CD14-positive monocyte (primary cell): ENCODE measurements around the gene USP20. TPM values are rescaled to one million over a fixed set of nuclear protein-coding genes. Genes with fewer than 3 reads are reported as not detected.

Source experiments
- DNase-seq, 3 donors: peaks; one replicate each; pipeline ENCODE4 v3.0.0-alpha.2; 2011 to 2022
- H2AFZ ChIP-seq: 2 replicates; pipeline ENCODE4 v1.6.0; 2012; ENCODE audit warnings: mild to moderate bottlenecking, low read depth, low read length, inconsistent platforms; ENCODE audit not compliant: insufficient read depth, poor library complexity, severe bottlenecking
- H3K27ac ChIP-seq, 2 donors: 1 replicate in 1 of 2; 2 replicates in 1 of 2; pipeline ENCODE4 v1.5.1; 2012 to 2013; ENCODE audit warnings: low read length in 2 of 2, control low read depth in 1 of 2, inconsistent platforms in 1 of 2, low read depth in 1 of 2, mild to moderate bottlenecking in 1 of 2
- H3K27me3 ChIP-seq, 2 donors: one replicate each; pipeline versions ENCODE4 v1.6.0 to v1.6.1; 2011 to 2013; ENCODE audit warnings: low read length in 2 of 2; ENCODE audit not compliant: control insufficient read depth in 2 of 2, insufficient read depth in 2 of 2
- H3K36me3 ChIP-seq, 2 donors: replicated peaks in 1 of 2; 1 replicate in 1 of 2; 2 replicates in 1 of 2; pipeline versions ENCODE4 v1.5.1 to v1.6.1; 2012 to 2013; ENCODE audit warnings: low read length in 2 of 2, control low read depth in 1 of 2, inconsistent platforms in 1 of 2, mild to moderate bottlenecking in 1 of 2; ENCODE audit not compliant: insufficient read depth in 2 of 2, control insufficient read depth in 1 of 2
- H3K4me1 ChIP-seq, 2 donors: 1 replicate in 1 of 2; 2 replicates in 1 of 2; pipeline versions ENCODE4 v1.5.1 to v1.6.1; 2012 to 2013; ENCODE audit warnings: low read length in 2 of 2, control low read depth in 1 of 2, inconsistent platforms in 1 of 2, mild to moderate bottlenecking in 1 of 2, moderate library complexity in 1 of 2; ENCODE audit not compliant: insufficient read depth in 2 of 2, control insufficient read depth in 1 of 2
- H3K4me2 ChIP-seq: replicated peaks from 2 replicates; pipeline ENCODE3; 2012; ENCODE audit warnings: low read length, moderate library complexity, mild to moderate bottlenecking; ENCODE audit not compliant: poor library complexity, severe bottlenecking; ENCODE audit errors: extremely low read depth
- H3K4me3 ChIP-seq, 3 experiments: fragments of 200-600 bp in 1 of 3; sonication (generic) in 1 of 3; replicated peaks in 1 of 3; 1 replicate in 2 of 3; 2 replicates in 1 of 3; pipeline ENCODE4 v1.5.1; 2011 to 2013; ENCODE audit warnings: low read length in 3 of 3, mild to moderate bottlenecking in 3 of 3, control low read depth in 2 of 3, low read depth in 2 of 3, inconsistent platforms in 1 of 3, moderate library complexity in 1 of 3
- H3K79me2 ChIP-seq: 2 replicates; pipeline ENCODE4 v1.6.0; 2012; ENCODE audit warnings: mild to moderate bottlenecking, control low read depth, inconsistent platforms, low read length, moderate library complexity; ENCODE audit not compliant: insufficient read depth
- H3K9ac ChIP-seq: 2 replicates; pipeline ENCODE4 v1.6.0; 2017; ENCODE audit warnings: low read length, mild to moderate bottlenecking; ENCODE audit not compliant: insufficient read depth, poor library complexity, severe bottlenecking
- H3K9me3 ChIP-seq, 2 donors: replicated peaks in 1 of 2; 1 replicate in 1 of 2; 2 replicates in 1 of 2; pipeline versions ENCODE4 v1.5.1 to v1.6.1; 2012 to 2013; ENCODE audit warnings: low read length in 2 of 2, control low read depth in 1 of 2; ENCODE audit not compliant: control insufficient read depth in 1 of 2, insufficient read depth in 1 of 2
- H4K20me1 ChIP-seq: 2 replicates; pipeline ENCODE4 v1.6.0; 2012; ENCODE audit warnings: mild to moderate bottlenecking, low read length, control low read depth, moderate library complexity; ENCODE audit not compliant: insufficient read depth
- H3K27ac Mint-ChIP-seq, 7 donors: one replicate each; pipeline ENCODE4 v1.8.0; 2020; ENCODE audit warnings: mild to moderate bottlenecking in 7 of 7, mixed read lengths in 7 of 7, moderate library complexity in 6 of 7, inconsistent platforms in 2 of 7
- H3K27me3 Mint-ChIP-seq, 3 donors: one replicate each; pipeline ENCODE4 v1.8.0; 2021 to 2022; ENCODE audit warnings: low read depth in 3 of 3, mild to moderate bottlenecking in 3 of 3, mixed read lengths in 3 of 3, moderate library complexity in 3 of 3, inconsistent platforms in 1 of 3
- H3K36me3 Mint-ChIP-seq, 2 donors: one replicate each; pipeline ENCODE4 v1.8.0; 2020; ENCODE audit warnings: mixed read lengths in 2 of 2, inconsistent platforms in 1 of 2, mild to moderate bottlenecking in 1 of 2
- H3K4me1 Mint-ChIP-seq: one replicate; pipeline ENCODE4 v1.8.0; 2020; ENCODE audit warnings: mild to moderate bottlenecking, mixed read lengths
- H3K4me3 Mint-ChIP-seq, 2 donors: one replicate each; pipeline ENCODE4 v1.8.0; 2020; ENCODE audit warnings: mild to moderate bottlenecking in 2 of 2, mixed read lengths in 2 of 2, moderate library complexity in 1 of 2
- H3K9me3 Mint-ChIP-seq, 7 donors: one replicate each; pipeline ENCODE4 v1.8.0; 2020 to 2022; ENCODE audit warnings: mixed read lengths in 7 of 7, mild to moderate bottlenecking in 6 of 7, moderate library complexity in 6 of 7, inconsistent platforms in 2 of 7
- CTCF ChIP-seq: fragments of 200-600 bp; IDR thresholded peaks from one replicate; pipeline ENCODE4 v1.8.0; 2022; ENCODE audit warnings: antibody characterized with exemption, mild to moderate bottlenecking
- WGBS: methylation state at CpG from one replicate; pipeline ENCODE4 v1.1.5; 2013; ENCODE audit warnings: missing lambda C conversion rate; ENCODE audit not compliant: insufficient coverage; 5-methylcytosine and 5-hydroxymethylcytosine counted together
- intact Hi-C, 2 donors: fragments of 100-400 bp; cut with micrococcal nuclease; formaldehyde crosslinking; loops; one replicate each; pipeline versions ENCODE4 v1.15.0 to v1.15.1; 2023
- polyA plus RNA-seq, 3 donors: library from polyadenylated mRNA; depleted of rRNA in 1 of 3; unstranded in 2 of 3; stranded (reverse) in 1 of 3; fragments of 300-500 nt in 2 of 3; fragments of >200 nt in 1 of 3; fragmentation: Illumina TruSeq in 2 of 3; gene quantifications; 1 replicate in 2 of 3; 2 replicates in 1 of 3; pipeline ENCODE4 v1.2.3, GENCODE V29; 2012 to 2021

The USP20 gene
- polyA plus RNA-seq, 3 donors, result 2.7 to 30.0 (median 5.2) TPM

GRCh38 chr9:129902740-129903134, 67.5 kb downstream of the USP20 start:
- Histone ChIP-seq H3K27me3 (no peaks in the 10 kb centered on the region), H3K4me2 (no peak overlapping the region), H3K36me3 (peaks cover 57 to 85% of the 10 kb centered on the region in 2 donors), H3K79me2 (peaks cover 8% of the 10 kb centered on the region), H3K9me3 (no peaks in the 10 kb centered on the region), H2AFZ (no peak overlapping the region), H3K4me1 (peaks cover 19 to 23% of the 10 kb centered on the region in 2 donors), H3K27ac (peak overlapping the region in 1 of 2 donors; percentile 79), H4K20me1 (peaks cover 5% of the 10 kb centered on the region), H3K4me3 (no peak overlapping the region), H3K9ac (no peak overlapping the region)
- 100% methylated on average over 6 of the region's 8 CpGs for WGBS
- Mint-ChIP-seq H3K4me3 (no peak overlapping the region), H3K4me1 (peaks cover 17% of the 10 kb centered on the region), H3K9me3 (peaks cover 0 to 5% (median 2%) of the 10 kb centered on the region in 7 donors), H3K27me3 (peaks cover 0 to 4% (median 3%) of the 10 kb centered on the region in 3 donors), H3K36me3 (peaks cover 78 to 90% of the 10 kb centered on the region in 2 donors), H3K27ac (peak overlapping the region in 4 of 7 donors; percentile 22 to 65 (median 48))
- no peak for DNase-seq
- TF ChIP-seq CTCF, result no peak
- intact Hi-C loops, result no loop called here

- peaks cover 12 to 15% of the 10 kb centered on the region in 2 donors for H3K4me1 ChIP-seq
- WGBS, result 94% methylated on average over 3 of the region's 4 CpGs
- intact Hi-C loops, result no loop called here
- no peak overlapping the region for H3K27ac ChIP-seq
- peaks cover 8% of the 10 kb centered on the region for H3K4me1 Mint-ChIP-seq
- peaks cover 8% of the 10 kb centered on the region for H3K79me2 ChIP-seq
- no peaks in the 10 kb centered on the region for H3K27me3 ChIP-seq
- H3K4me2 ChIP-seq, result no peak overlapping the region
- no peak overlapping the region for H3K4me3 ChIP-seq
- H3K36me3 Mint-ChIP-seq, result peaks cover 75 to 89% of the 10 kb centered on the region in 2 donors
- H3K4me3 Mint-ChIP-seq, result no peak overlapping the region
- H3K9me3 Mint-ChIP-seq, result peaks cover 0 to 2% (median 0%) of the 10 kb centered on the region in 7 donors
- peak overlapping the region in 1 of 7 donors; percentile 3 for H3K27ac Mint-ChIP-seq
- H4K20me1 ChIP-seq, result peaks cover 5% of the 10 kb centered on the region
- no peak overlapping the region for H2AFZ ChIP-seq
- DNase-seq, result no peak
- peaks cover 0 to 5% (median 0%) of the 10 kb centered on the region in 3 donors for H3K27me3 Mint-ChIP-seq
- H3K9ac ChIP-seq, result no peak overlapping the region
- H3K9me3 ChIP-seq, result no peaks in the 10 kb centered on the region
- TF ChIP-seq CTCF, result no peak
- peaks cover 65 to 90% of the 10 kb centered on the region in 2 donors for H3K36me3 ChIP-seq
Measured at GRCh38 chr9:129904734-129905133, 69.5 kb downstream of the USP20 start.
